GM19397 (cell line): ENCODE measurements around the gene MYL9.

ENCODE experiments used
- ATAC-seq: cut with Tn5 transposase; IDR thresholded peaks from one replicate; pipeline ENCODE4 v1.9.1; 2021; ENCODE audit warnings: mild to moderate bottlenecking, moderate library complexity; ENCODE audit not compliant: unreplicated experiment

Gene MYL9

GRCh38 chr20:36579996-36580545 lies 38.8 kb downstream of the MYL9 start:
- no peak for ATAC-seq

GRCh38 chr20:36582322-36582721 lies 41.0 kb downstream of the MYL9 start:
- ATAC-seq, result no peak

- no peak for ATAC-seq
Measured at GRCh38 chr20:36582821-36583220, 41.5 kb downstream of the MYL9 start.

DNA sequence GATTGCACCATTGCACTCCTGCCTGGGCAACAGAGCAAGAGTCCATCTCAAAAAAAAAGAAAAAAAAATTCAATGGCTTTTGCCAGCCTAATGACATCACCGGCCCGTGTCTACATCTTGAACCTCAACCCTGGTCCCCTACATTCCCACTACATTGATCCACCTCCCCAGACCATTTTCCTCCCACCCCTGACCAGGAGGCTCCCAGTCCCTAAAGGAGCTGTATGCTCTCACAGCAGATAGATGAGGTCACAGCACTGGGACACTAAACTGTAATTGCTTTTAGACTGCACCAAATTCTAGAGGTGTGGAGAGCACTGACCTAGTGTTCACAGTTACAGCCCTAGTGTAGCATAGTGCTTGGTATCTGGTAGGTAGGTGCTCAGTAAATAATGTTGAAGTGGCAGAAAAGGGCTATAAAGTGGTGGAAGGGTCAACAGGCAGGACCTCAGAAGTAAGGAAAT lies 42.7 kb downstream of the MYL9 start:
- no peak for ATAC-seq

DNA sequence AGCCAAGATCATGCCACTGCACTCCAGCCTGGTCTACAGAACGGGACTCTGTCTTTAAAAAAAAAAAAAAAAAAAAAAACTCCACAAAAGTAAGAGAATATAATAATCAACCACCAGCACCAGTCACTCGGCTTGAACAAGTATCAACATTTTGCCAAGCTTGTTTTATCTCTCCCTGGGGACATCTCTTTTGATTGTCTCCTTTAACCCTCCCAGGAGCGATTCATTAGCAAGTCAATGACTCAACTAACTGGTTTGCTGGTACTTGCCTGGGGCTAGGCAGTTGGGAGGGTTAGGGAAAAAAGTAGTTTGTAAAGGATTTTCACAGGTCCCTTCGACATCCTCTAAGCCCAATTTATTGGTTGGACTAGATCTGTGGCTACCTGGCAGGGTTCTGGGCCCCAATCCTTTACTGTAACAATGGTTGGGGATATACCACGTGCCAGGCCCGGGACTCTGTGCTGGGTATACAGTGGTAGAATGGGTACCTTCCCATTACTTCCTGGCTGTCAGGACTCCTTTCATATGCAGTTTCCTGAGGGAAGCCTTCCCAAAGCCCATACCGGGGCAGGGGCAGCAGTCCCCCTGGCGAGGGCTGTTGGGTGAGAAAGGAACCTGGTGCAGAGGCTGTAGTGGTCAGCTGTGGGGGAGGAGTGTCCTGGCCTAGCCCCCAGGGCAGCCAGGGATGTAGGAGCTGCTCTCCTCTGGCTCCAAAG lies 44.2 kb downstream of the MYL9 start:
- ATAC-seq, result no peak

GRCh38 chr20:36587388-36588070 lies 46.2 kb downstream of the MYL9 start:
- no peak for ATAC-seq

- ATAC-seq, result no peak
Measured at GRCh38 chr20:36591281-36591680, 50.0 kb downstream of the MYL9 start.

- ATAC-seq, result no peak
Measured at GRCh38 chr20:36591854-36592641, 50.7 kb downstream of the MYL9 start.

- no peak for ATAC-seq
Measured at GRCh38 chr20:36593347-36593929, 52.1 kb downstream of the MYL9 start.

DNA sequence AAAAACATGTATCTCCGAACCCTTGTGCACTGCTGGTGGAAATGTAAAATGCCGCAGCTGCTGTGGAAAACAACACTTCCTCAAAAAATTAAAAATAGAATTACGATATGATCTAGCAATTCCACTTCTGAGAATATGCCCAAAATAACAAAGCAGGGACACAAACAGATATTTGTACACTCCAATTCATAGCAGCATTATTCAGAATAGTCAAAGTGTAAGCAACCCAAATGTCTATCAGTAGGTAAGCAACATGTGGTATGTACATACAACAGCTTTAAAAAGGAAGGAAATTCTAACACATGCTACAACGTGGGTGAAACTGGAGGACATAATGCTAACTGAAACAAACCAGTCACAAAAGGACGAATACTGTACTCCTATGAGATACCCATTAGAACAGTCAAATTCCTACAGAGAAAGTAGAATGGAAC lies 58.6 kb downstream of the MYL9 start:
- ATAC-seq, result no peak
